ENCODE measurements around the gene BATF.

BATF gene

GRCh38 chr14:75566321-75566720 lies 44.1 kb downstream of the BATF start:
- no peak for DNase-seq

GRCh38 chr14:75566752-75567151 lies 44.5 kb downstream of the BATF start:
- no peak for DNase-seq

- no peak for DNase-seq
These were observed 45.9 kb downstream of the BATF start for GRCh38 chr14:75568140-75568539.

- no peak for DNase-seq
These were observed 46.5 kb downstream of the BATF start for GRCh38 chr14:75568791-75569190.

- DNase-seq: no peak
These were observed 48.5 kb downstream of the BATF start for GRCh38 chr14:75570797-75571196.

- DNase-seq: no peak
These were observed 49.8 kb downstream of the BATF start for GRCh38 chr14:75572104-75572503.

- no peak for DNase-seq
These were observed 54.8 kb downstream of the BATF start for GRCh38 chr14:75577090-75577489.

GRCh38 chr14:75577729-75578101 lies 55.4 kb downstream of the BATF start:
- peak; percentile 84 for DNase-seq

GRCh38 chr14:75578102-75578785 lies 56.0 kb downstream of the BATF start, which contains the start of gene FLVCR2:
TSS of gene FLVCR2 (plus strand) at chr14:75578620. CDS start at chr14:75578973, 353 bp downstream.
- peak; percentile 55 for DNase-seq

- no peak for DNase-seq
These were observed 56.6 kb downstream of the BATF start for GRCh38 chr14:75578786-75579337.

GRCh38 chr14:75579338-75579864 lies 57.1 kb downstream of the BATF start:
- DNase-seq: no peak

- DNase-seq: no peak
These were observed 57.6 kb downstream of the BATF start for GRCh38 chr14:75579882-75580281.

GRCh38 chr14:75587388-75587787 lies 65.1 kb downstream of the BATF start:
- no peak for DNase-seq

- DNase-seq: no peak
These were observed 67.7 kb downstream of the BATF start for GRCh38 chr14:75589931-75590330.

- no peak for DNase-seq
These were observed 69.2 kb downstream of the BATF start for GRCh38 chr14:75591331-75591946.

- no peak for DNase-seq
These were observed 69.8 kb downstream of the BATF start for GRCh38 chr14:75591987-75592575.

GRCh38 chr14:75595226-75595625 lies 73.0 kb downstream of the BATF start:
- DNase-seq: no peak
